Fibroblast of skin of back (primary cell): ENCODE data around the gene SLC9A2.
A peak's percentile ranks its signal among the peaks of the same experiment; 100 is the strongest.

ENCODE experiments used
- DNase-seq: peaks from one replicate; pipeline ENCODE4 v3.0.0-alpha.2; 2013

The SLC9A2 gene

DNA sequence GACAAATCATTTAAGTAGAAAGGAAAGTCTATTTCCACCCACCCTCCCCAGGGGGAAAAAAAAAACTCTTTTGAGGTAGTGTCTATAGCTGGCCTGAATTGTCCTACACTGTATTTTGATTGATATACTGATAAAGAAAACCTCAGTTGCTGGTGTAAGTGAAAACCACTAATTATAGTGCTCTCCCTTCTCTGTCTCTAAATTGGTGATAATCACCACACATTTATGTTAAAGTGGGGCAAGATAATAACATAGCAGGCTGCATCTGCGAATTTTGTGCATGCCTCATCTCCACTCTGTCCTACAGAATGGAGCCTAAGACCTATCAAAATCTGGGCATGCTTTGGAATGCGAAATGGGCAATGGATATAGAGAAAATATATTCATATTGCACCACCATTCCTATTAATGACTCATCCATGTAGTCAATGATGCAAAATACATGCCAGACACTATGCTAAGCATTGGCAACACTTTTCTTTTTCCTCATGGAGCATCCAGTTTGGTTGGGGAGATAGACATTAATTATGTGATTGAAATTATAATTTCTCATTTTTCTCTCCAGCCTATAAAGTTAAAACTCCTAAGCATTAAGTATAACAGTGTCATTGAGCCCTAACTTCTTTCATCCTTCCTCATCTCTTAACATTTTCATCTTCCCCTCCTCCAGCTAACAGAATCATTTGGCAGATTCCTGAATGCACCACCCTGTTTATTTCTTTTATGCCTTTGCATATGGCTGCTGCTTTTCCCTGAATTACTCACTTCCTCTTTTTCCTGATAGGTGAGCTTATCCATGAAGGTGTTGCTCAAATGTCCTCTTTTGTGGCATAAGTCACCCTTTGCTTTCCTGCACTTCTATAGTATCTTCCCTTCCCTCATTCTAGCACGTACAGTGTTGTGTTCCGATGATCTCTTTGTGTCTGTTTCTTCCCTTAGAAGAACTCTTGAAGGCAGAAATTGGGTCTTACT is 58.2 kb downstream of the SLC9A2 start:
- no peak for DNase-seq

GRCh38 chr2:102678442-102678841 is 59.1 kb downstream of the SLC9A2 start:
- DNase-seq, result no peak

GRCh38 chr2:102686479-102687439 is 67.4 kb downstream of the SLC9A2 start:
- DNase-seq, result no peak

GRCh38 chr2:102690012-102690411 is 70.7 kb downstream of the SLC9A2 start:
- DNase-seq, result no peak

- no peak for DNase-seq
Measured at GRCh38 chr2:102696463-102696862, 77.1 kb downstream of the SLC9A2 start.

DNA sequence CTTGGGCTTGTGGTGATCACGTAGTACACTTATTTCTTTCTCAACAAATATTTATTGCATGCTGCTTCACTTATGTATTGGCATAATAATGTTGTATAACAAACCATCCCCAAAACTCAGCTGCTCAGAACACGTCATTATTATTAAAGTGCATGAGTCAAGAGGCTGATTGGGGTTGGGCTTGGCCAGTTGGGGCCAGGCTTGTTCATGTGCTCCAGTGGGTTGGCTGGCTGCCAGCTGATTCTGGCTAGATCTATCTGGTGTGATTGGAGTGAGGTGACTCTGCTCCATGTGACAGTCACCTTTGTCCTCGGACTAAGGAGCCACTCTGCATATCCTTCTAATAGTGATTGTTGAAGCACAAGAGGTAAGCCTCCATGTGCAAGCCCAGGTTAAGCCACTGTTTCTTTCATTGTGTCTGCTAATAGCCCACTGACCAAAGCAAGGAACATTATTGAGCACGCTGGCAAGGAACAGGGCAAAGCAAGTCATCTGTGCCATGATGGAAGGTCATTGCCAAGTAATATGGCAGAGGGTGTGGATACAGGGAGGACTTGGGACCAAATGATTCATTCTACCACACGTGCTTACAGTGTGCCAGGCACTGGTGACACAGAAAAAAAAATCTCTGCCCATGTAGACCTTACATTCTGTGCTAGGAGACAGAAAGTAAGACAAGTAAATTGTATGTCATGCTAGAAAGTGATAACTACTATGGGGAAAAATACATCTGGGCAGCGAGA is 79.2 kb downstream of the SLC9A2 start:
- peak; percentile 6 for DNase-seq

DNA sequence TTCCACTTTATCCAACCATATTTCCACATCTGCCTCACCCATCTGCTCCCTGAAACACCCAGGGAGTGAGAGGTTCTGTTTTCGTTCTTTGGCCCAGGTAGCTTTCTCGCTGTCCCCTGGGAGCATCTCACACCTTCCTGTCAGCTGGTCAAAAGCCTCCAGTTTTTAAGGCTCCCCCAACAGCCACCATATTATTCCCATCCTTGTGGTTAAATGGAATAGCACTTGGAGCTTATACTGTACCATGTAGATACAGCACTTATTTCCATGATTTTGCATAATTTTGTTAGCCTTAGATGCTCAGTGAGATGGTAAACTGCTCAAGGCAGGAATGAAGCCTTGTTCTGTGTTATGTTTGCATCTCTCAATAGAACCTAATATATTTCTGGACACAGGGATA is 84.0 kb downstream of the SLC9A2 start:
- no peak for DNase-seq

DNA sequence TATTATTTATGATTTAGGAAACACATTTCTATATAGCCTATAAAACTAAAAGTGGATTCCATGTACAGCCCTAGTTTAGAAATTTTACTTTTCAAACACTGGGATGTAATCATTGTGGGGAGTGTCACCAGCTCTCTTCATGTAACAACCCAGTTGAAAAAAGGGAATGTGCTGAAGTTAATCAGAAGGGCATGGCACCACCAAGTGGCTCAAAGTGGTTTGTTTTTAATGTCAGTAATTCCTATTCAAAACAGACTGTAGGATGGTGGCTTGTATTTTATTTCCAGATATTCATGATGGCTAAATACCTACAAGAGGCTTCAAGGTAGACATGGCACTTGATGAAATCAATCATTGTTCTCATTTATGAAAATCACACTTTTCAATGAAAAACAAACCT is 84.4 kb downstream of the SLC9A2 start:
- peak; percentile 6 for DNase-seq

DNA sequence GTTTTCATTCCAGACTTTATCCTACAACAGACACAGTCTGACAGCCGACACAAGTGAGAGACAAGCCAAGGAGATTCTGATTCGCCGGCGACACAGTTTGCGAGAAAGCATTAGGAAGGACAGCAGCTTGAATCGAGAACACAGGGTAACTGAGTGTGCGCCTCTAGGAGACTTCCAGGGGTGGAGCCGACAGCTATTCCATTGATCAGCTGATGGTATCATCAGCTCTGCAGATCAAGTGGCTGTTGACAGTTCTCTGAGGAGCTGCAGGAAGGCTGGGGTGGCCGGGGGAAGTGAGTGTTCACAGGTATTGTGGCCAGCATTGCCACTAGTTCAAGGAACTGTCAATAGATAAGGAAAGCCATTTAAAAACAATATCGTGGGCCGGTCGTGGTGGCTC is 85.2 kb downstream of the SLC9A2 start:
- DNase-seq, result no peak

- no peak for DNase-seq
Measured at GRCh38 chr2:102707796-102708695, 88.7 kb downstream of the SLC9A2 start.

DNA sequence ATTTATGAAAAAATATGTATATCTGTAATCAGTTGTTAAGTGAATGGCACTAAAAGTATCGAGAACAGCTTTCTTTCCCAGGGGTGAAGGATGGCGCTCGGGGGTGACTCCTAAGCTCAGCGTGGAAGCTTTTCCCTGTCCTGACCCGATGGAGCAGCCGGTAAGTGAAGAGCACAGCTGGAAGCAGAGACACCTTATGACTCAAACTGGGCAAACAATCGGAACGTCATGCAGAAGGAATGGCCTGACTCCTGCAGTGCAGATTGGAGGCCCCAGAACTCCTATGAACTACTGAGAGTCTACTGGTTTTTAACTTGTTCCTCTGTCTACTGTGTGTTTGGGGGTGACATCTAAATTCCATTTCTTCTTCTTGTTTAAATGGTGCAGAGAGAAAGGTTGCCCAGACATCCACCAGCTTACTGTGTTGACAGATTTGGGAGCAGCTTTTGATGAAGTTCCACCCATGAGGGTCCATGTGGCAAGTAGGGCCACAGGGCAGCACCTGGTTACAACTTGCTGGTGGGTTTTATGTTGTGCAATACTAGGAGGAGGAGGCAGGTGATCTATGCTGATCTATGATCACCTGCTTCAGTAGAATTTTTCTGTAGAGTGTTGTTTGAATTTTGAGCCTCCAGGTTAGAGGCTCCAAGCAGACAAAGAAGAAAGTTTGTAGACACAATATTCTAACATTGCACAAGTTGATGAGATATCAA is 89.7 kb downstream of the SLC9A2 start:
- peak; percentile 57 for DNase-seq

DNA sequence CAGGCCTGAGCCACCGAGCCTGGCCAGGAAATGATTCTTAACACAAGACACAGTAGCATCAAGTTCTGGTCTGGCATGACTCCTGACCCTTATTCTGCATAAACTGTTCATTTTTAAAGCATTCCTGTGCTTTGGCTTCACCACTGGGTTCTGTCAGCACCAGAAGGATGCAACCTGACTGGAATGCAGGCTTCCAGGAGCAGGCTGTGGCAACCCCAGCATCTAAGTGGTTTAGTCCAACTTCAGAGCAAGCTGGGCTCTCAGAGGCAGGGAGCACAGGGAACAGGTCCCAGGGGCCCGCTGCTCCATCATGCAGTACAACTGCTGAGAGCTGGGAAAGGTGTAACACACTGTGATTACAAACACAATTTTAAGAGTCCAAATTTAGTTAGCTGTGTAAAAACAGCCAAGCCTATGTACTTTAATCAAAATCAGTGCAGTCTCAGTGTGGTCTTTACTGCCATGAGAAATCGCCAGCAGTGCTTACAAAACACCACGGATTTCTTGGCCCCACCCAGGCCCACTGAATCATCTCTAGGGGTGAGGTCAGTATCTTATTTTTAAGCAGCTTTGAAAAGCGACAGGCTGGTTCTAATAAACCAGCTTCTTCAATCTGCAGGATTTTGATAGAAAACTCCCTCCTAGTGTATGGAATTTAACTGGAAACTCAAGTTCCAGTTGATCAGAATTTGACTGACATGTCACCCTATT is 98.1 kb downstream of the SLC9A2 start:
- DNase-seq, result peak; percentile 57

GRCh38 chr2:102718387-102719316 is 99.3 kb downstream of the SLC9A2 start:
- no peak for DNase-seq

DNA sequence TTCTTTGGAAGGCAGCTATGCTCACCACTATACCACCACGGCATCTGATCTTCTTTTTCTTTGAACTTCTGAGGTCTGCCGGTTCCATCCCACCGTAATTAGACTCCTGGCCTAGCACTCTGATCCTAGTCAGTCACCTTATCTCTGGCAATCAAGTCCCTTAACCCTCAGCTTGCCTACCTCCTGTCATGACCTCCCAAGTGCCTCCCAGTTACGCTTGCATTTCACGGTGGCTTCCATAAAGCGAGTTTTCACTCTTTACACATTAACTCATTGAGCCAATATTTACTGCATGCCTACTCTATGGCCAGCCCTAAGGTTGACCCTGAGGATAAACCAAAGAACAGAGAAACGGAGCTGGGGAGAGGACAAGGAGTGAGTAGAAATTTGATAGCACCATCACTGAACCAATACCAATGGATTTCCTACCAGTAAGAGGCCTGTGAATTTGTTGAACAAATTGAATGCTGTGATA is 104.7 kb downstream of the SLC9A2 start:
- DNase-seq, result no peak

DNA sequence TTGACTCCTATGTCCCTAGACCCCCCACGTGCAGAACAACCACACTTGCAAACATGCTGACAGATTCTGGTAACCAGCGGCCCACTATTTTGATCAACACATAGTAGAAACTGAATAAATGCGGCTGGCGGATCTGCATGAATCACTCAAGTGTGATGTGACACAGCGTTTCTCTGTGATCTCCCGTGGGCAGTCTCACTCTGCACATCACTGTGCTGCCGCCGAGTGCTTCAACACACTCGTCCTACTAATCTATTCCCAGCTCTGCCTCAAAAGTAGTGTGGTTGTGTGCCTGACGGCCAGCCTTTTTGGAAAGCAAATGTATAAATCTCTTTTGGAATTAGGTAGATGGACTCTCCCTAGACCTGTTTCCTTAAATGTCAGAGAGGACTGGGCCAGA is 105.2 kb downstream of the SLC9A2 start:
- DNase-seq, result no peak

- peak; percentile 20 for DNase-seq
Measured at GRCh38 chr2:102726128-102727087, 107.1 kb downstream of the SLC9A2 start.

- DNase-seq, result no peak
Measured at GRCh38 chr2:102735416-102736109, 116.2 kb downstream of the SLC9A2 start.
